Measurements from ENCODE around the gene CPVL.

Gene CPVL

GRCh38 chr7:29146057-29146706 is at the start of gene CPVL:
TSS of gene CPVL (minus strand) at chr7:29146537. CDS start at chr7:29121061, 25,476 bp downstream.
- DNase-seq = no peak

GRCh38 chr7:29194594-29195427 is 48.5 kb upstream of the CPVL start, which contains the start of gene CHN2:
TSS of gene CHN2 (plus strand) at chr7:29194775.
- no peak for DNase-seq

GRCh38 chr7:29194206-29194593 is 47.9 kb upstream of the CPVL start:
- no peak for DNase-seq

- DNase-seq = no peak
These were observed 47.2 kb upstream of the CPVL start for GRCh38 chr7:29193316-29194205.

- no peak for DNase-seq
These were observed 46.5 kb upstream of the CPVL start for GRCh38 chr7:29192811-29193210.

GRCh38 chr7:29192323-29192722 is 46.0 kb upstream of the CPVL start:
- DNase-seq = no peak

- DNase-seq = peak; percentile 75
These were observed 44.2 kb upstream of the CPVL start for GRCh38 chr7:29190349-29191045.

GRCh38 chr7:29189743-29190201 is 43.4 kb upstream of the CPVL start:
- peak; percentile 89 for DNase-seq

GRCh38 chr7:29185613-29186012 is 39.3 kb upstream of the CPVL start:
- no peak for DNase-seq

- DNase-seq = no peak
These were observed 38.3 kb upstream of the CPVL start for GRCh38 chr7:29184599-29184998.

GRCh38 chr7:29179115-29179514 is 32.8 kb upstream of the CPVL start:
- DNase-seq = no peak

- no peak for DNase-seq
These were observed 31.7 kb upstream of the CPVL start for GRCh38 chr7:29177963-29178600.

- DNase-seq = no peak
These were observed 27.1 kb upstream of the CPVL start for GRCh38 chr7:29173458-29173857.

- DNase-seq = no peak
These were observed 24.4 kb upstream of the CPVL start for GRCh38 chr7:29170781-29171180.

- no peak for DNase-seq
These were observed 21.4 kb upstream of the CPVL start for GRCh38 chr7:29167721-29168120.

GRCh38 chr7:29163854-29164253 is 17.5 kb upstream of the CPVL start:
- no peak for DNase-seq

GRCh38 chr7:29162577-29162976 is 16.2 kb upstream of the CPVL start:
- no peak for DNase-seq

- no peak for DNase-seq
These were observed 14.9 kb upstream of the CPVL start for GRCh38 chr7:29161231-29161630.

- DNase-seq = no peak
These were observed 13.7 kb upstream of the CPVL start for GRCh38 chr7:29160080-29160479.

GRCh38 chr7:29158795-29159423 is 12.6 kb upstream of the CPVL start:
- no peak for DNase-seq

- DNase-seq = peak; percentile 59
These were observed 10.6 kb upstream of the CPVL start for GRCh38 chr7:29156907-29157452.

Data from NCI-H1417 treated with DMSO at 0.1 percent for 48 hours (cell line).